Activated naive CD4-positive, alpha-beta T cell treated with anti-CD3 and anti-CD28 coated beads, Interleukin-2, amount 50 U/mL, for 24 hours (primary cell): ENCODE measurements around the gene LRRC26.

Source experiments
- H3K27ac Mint-ChIP-seq: one replicate; pipeline ENCODE4 v1.8.0; 2021; ENCODE audit warnings: mild to moderate bottlenecking, mixed read lengths
- H3K27me3 Mint-ChIP-seq: one replicate; pipeline ENCODE4 v1.8.0; 2021; ENCODE audit warnings: mixed read lengths
- H3K36me3 Mint-ChIP-seq: one replicate; pipeline ENCODE4 v1.8.0; 2021; ENCODE audit warnings: mixed read lengths
- H3K4me1 Mint-ChIP-seq: one replicate; pipeline ENCODE4 v1.8.0; 2021; ENCODE audit warnings: mixed read lengths
- H3K4me3 Mint-ChIP-seq: one replicate; pipeline ENCODE4 v1.8.0; 2021; ENCODE audit warnings: mild to moderate bottlenecking, mixed read lengths
- H3K9me3 Mint-ChIP-seq: one replicate; pipeline ENCODE4 v1.8.0; 2021; ENCODE audit warnings: mixed read lengths

Gene LRRC26

GRCh38 chr9:137178201-137178938 is 8.5 kb upstream of the LRRC26 start:
- Mint-ChIP-seq H3K27ac (no peak overlapping the region), H3K27me3 (no peaks in the 10 kb centered on the region), H3K4me1 (no peaks in the 10 kb centered on the region), H3K36me3 (no peaks in the 10 kb centered on the region), H3K4me3 (no peak overlapping the region), H3K9me3 (no peaks in the 10 kb centered on the region)

DNA sequence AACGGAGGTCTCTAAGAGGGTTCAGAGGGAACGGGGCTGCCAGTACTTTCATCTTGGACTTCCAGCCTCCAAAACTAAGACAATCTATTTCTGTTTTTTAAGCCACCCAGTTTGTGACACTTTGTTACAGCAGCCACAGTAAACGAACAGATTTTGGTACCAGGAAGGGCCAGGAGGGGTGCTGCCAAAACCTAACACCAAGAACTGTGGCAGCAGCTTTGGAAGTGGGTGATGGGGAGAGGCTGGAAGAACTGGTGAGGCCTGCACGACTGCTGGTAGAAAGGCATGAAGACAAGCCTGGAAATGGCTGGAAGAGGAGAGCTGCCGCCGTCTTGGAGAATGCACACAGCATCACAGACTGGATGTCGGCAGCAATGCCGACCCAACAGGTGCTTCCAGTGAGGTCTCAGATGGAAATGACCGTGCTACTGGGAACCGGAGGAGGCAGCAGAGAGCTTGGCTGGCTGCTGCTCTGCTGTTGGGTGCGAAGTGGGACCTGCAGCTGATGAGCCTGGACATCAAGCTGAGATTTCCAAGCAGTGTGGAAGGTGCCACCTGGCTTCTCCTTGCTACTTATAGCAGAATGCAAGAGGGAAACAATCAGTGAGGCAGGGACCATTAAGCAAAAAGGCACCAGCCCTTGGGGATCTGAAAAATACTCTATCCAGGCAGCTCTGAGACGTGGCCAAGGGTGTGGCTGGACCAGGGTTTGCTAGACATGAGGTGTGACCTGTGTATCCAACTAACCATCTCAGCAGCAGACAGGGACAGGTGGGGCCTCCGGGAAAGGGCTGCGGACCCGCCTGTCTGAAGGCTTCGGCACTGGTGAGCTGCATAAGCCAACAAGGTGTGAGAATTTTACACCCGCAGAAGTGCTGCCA is 6.7 kb upstream of the LRRC26 start:
- Mint-ChIP-seq H3K36me3 (no peaks in the 10 kb centered on the region), H3K9me3 (no peaks in the 10 kb centered on the region), H3K4me1 (no peaks in the 10 kb centered on the region), H3K27me3 (no peaks in the 10 kb centered on the region), H3K4me3 (no peak overlapping the region), H3K27ac (no peak overlapping the region)

DNA sequence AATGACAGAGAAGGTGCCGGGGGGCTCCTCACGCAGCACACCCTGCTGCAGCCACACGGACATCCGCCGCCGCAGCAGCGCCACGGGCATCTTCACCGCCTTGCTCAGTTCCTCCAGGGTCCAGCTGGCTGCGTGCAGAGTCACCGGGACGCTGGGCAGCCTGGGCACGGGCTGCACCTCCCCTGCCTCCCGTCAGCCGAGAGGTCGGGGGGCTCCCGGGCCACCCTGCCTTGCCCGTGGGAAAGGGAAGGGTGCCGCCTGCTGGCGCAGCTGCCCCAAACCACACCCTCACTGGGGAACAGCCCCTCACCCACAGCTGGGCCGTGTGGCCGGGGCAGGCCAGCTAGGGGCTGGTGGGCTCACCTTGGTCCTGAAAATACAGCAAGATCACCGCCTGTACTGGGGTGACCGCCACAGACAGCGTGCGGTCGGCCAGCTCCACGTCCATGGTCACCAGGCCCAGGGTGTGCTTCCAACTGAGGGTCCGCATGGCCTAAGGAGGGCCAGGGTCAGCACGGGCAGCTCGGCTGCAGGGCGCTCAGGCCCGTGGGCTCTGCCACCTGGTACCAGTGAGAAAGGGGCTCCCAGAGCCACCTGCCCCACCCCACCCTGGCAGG is 5.6 kb upstream of the LRRC26 start:
- Mint-ChIP-seq H3K4me3 (no peak overlapping the region), H3K27me3 (no peaks in the 10 kb centered on the region)

GRCh38 chr9:137174722-137175293 is 5.0 kb upstream of the LRRC26 start:
- H3K36me3 Mint-ChIP-seq: no peaks in the 10 kb centered on the region
- H3K9me3 Mint-ChIP-seq: no peaks in the 10 kb centered on the region
- H3K27ac Mint-ChIP-seq: no peak overlapping the region
- H3K4me1 Mint-ChIP-seq: no peaks in the 10 kb centered on the region
- no peaks in the 10 kb centered on the region for H3K27me3 Mint-ChIP-seq
- no peak overlapping the region for H3K4me3 Mint-ChIP-seq

More for the DNA sequence above, 5.6 kb upstream of the LRRC26 start:
- Mint-ChIP-seq H3K27ac (no peak overlapping the region), H3K4me1 (no peaks in the 10 kb centered on the region), H3K9me3 (no peaks in the 10 kb centered on the region), H3K36me3 (no peaks in the 10 kb centered on the region)

GRCh38 chr9:137173796-137174664 is 4.2 kb upstream of the LRRC26 start:
- Mint-ChIP-seq H3K4me1 (no peaks in the 10 kb centered on the region), H3K27me3 (no peaks in the 10 kb centered on the region), H3K9me3 (no peaks in the 10 kb centered on the region), H3K27ac (no peak overlapping the region), H3K36me3 (no peaks in the 10 kb centered on the region), H3K4me3 (no peak overlapping the region)

DNA sequence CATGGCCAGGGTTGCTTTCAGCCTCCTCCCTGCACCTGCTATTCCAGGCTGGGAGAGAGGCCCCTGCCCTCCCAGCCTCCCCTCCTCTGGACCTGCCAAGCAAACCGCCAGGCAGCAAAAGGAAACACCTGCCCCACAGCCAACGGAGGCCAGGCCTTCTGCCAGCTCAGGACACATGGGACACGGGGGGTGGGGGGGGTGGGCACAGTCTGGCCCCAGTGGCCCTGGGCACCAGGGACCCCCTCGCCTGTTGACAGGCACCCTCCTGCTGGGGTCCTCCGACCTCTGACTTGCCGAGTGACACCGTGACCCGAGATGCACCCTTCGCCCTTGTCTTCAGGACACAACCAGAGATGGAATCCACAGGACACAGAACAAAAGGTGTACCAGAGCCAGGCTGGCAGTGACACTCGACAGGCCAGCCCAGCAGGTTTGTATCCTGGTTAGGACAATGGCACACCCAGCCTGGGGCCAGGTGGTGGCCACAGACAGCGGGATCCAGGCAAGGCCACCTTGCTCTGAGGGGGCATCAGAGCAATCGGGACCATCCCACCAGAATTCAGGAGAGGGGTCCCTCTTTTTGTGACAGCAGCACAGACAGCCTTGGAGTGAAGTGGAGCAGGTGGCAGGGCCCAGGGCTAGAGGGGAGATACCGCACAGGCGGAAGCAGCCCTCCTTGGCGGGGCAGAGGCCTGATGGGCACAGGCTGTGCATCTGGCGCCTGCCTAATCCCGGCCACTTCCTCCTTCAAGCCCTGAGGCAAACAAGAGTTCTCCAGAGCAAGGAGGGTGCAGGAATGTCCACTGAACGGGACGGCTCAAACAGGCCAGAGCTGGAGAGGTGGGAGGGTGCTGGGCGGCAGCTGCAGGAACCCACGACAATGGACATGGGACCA is 3.3 kb upstream of the LRRC26 start:
- Mint-ChIP-seq H3K4me3 (no peak overlapping the region), H3K9me3 (no peaks in the 10 kb centered on the region), H3K36me3 (no peaks in the 10 kb centered on the region), H3K27ac (no peak overlapping the region), H3K4me1 (no peaks in the 10 kb centered on the region), H3K27me3 (peaks cover 1% of the 10 kb centered on the region)

DNA sequence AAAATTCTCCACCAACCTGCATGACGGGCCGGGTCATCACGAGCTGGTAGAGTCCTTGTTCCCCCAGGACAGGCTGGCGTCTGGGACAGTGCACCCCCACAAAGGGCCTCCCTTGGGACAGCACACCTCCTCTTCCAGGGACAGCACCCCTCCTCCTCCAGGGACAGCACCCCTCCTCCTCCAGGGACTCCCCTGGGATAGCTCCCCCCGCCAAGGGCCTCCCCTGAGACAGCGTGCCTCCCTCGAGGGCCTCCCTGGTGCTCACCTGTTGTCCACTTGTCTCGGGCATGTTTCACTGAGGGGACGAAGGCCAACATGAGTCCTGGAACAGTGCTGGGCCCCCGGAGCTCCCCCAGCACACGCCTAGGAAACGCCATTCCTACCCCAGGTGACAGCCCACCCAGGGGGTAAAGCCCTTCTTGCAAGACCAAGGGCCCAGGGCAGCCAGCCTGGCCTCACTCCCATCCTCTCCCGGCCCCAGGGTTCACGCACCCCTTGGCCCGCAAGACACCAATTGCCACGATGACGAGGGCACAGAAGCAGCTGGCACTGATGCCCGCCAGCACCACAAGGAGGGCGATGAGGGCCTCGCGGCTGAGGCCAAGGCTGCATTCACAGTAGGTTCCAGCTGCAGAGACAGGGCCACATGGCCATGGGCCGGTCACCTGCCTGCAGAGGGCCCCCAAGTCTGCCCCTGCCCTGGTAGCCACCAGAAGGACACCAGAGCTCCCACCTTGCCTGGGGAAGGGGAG is 1.5 kb upstream of the LRRC26 start:
- Mint-ChIP-seq H3K4me3 (no peak overlapping the region), H3K4me1 (peaks cover 4% of the 10 kb centered on the region), H3K36me3 (no peaks in the 10 kb centered on the region), H3K27ac (no peak overlapping the region), H3K27me3 (peaks cover 6% of the 10 kb centered on the region), H3K9me3 (no peaks in the 10 kb centered on the region)

GRCh38 chr9:137170486-137171148 is 766 bp upstream of the LRRC26 start:
- no peaks in the 10 kb centered on the region for H3K9me3 Mint-ChIP-seq
- no peaks in the 10 kb centered on the region for H3K36me3 Mint-ChIP-seq
- peaks cover 7% of the 10 kb centered on the region for H3K27me3 Mint-ChIP-seq
- H3K4me3 Mint-ChIP-seq: no peak overlapping the region
- H3K4me1 Mint-ChIP-seq: peaks cover 4% of the 10 kb centered on the region
- no peak overlapping the region for H3K27ac Mint-ChIP-seq

GRCh38 chr9:137168904-137169856 is 671 bp downstream of the LRRC26 start:
- Mint-ChIP-seq H3K9me3 (no peaks in the 10 kb centered on the region), H3K36me3 (no peaks in the 10 kb centered on the region), H3K4me3 (peak overlapping the region; percentile 61), H3K27ac (peak overlapping the region; percentile 41), H3K27me3 (peaks cover 13% of the 10 kb centered on the region), H3K4me1 (peaks cover 4% of the 10 kb centered on the region)

GRCh38 chr9:137168573-137168903 is 1.3 kb downstream of the LRRC26 start:
- peak overlapping the region; percentile 52 for H3K4me3 Mint-ChIP-seq
- H3K36me3 Mint-ChIP-seq: no peaks in the 10 kb centered on the region
- H3K4me1 Mint-ChIP-seq: peaks cover 4% of the 10 kb centered on the region
- no peak overlapping the region for H3K27ac Mint-ChIP-seq
- peaks cover 15% of the 10 kb centered on the region for H3K27me3 Mint-ChIP-seq
- H3K9me3 Mint-ChIP-seq: no peaks in the 10 kb centered on the region

DNA sequence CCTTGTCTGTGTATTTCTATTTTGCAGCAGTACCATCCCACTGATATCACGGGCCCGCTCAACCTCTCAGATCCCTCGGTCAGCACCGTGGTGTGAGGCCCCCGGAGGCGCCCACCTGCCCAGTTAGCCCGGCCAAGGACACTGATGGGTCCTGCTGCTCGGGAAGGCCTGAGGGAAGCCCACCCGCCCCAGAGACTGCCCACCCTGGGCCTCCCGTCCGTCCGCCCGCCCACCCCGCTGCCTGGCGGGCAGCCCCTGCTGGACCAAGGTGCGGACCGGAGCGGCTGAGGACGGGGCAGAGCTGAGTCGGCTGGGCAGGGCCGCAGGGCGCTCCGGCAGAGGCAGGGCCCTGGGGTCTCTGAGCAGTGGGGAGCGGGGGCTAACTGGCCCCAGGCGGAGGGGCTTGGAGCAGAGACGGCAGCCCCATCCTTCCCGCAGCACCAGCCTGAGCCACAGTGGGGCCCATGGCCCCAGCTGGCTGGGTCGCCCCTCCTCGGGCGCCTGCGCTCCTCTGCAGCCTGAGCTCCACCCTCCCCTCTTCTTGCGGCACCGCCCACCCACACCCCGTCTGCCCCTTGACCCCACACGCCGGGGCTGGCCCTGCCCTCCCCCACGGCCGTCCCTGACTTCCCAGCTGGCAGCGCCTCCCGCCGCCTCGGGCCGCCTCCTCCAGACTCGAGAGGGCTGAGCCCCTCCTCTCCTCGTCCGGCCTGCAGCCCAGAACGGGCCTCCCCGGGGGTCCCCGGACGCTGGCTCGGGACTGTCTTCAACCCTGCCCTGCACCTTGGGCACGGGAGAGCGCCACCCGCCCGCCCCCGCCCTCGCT is 1.9 kb downstream of the LRRC26 start:
- H3K36me3 Mint-ChIP-seq: no peaks in the 10 kb centered on the region

DNA sequence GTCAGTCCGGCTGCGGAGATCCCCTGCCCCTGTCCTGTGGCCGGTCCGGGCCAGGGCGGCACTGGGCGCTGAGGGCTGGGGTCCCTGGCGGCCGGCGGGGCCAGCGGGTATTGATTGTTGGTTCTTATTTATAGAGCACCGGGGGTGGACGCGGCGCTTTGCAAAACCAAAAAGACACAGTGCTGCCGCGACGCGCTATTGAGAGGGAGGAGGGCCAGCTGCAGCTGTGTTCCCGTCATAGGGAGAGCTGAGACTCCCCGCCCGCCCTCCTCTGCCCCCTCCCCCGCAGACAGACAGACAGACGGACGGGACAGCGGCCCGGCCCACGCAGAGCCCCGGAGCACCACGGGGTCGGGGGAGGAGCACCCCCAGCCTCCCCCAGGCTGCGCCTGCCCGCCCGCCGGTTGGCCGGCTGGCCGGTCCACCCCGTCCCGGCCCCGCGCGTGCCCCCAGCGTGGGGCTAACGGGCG is 2.5 kb downstream of the LRRC26 start:
- H3K27me3 Mint-ChIP-seq: peaks cover 19% of the 10 kb centered on the region
- no peaks in the 10 kb centered on the region for H3K36me3 Mint-ChIP-seq
- peaks cover 6% of the 10 kb centered on the region for H3K4me1 Mint-ChIP-seq
- no peak overlapping the region for H3K4me3 Mint-ChIP-seq
- H3K27ac Mint-ChIP-seq: no peak overlapping the region
- H3K9me3 Mint-ChIP-seq: no peaks in the 10 kb centered on the region

More for the DNA sequence above, 1.9 kb downstream of the LRRC26 start:
- H3K27ac Mint-ChIP-seq: no peak overlapping the region
- H3K4me1 Mint-ChIP-seq: peaks cover 6% of the 10 kb centered on the region
- peaks cover 17% of the 10 kb centered on the region for H3K27me3 Mint-ChIP-seq
- H3K4me3 Mint-ChIP-seq: no peak overlapping the region
- H3K9me3 Mint-ChIP-seq: no peaks in the 10 kb centered on the region
